ENCODE measurements around the gene SNRPD2. TPM values are rescaled to one million over a fixed set of nuclear protein-coding genes. Genes with fewer than 3 reads are reported as not detected.

The SNRPD2 gene
- 793 and 808 TPM in 2 replicates for total RNA-seq (2021)
- long read RNA-seq, transcript SNRPD2-201 (3 exons, 901 nt), result major isoform, 71 of 78 reads
- long read RNA-seq, partial matches to known transcripts, result 1 of 78 reads
- long read RNA-seq, other reads (novel, unspliced or antisense), result 2 of 78 reads

DNA sequence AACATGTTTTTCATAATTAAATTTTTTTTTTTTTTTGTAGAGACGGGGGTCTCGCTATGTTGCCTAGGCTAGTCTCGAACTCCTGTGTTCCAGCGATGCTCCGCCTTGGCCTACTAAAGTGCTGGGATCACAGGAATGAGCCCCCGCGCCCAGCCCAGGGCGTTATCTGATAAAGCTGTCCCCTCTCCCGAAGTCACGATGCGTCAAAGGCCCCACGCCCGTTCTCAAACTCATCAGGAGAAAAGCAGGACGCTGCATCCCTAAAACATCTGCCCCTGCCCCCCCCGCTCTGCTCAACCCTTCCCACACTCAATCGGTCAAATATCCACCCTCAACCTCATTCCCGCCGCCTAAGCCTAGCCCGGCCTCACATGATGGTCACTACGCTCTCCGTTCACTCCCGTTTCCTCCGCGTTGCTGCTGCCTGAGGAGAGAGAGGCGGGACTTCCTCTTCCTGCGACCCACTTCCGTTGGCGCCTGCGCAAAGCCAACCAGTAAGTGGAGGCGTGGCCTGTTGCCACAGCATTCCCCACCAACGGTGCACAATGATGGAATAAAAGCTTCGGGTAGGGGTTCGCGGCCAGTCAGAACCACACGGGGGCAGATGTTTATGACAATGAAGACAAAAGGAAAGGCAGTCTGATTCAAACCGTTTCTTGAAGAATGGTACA lies at the start of gene SNRPD2:
SNRPD2 (minus strand) TSS at position 438 of the 671 bp plus-strand sequence; CDS start at position 373, 65 bp downstream.
- H4K20me1 ChIP-seq (ENCODE audit: control insufficient read depth, insufficient read depth, insufficient read length), result no peaks in the 10 kb centered on the region
- no peak within 1 kb of the TSS for H3K56ac ChIP-seq (ENCODE audit: insufficient read length, low read depth, low read length)
- H2BK20ac ChIP-seq (ENCODE audit: low read depth, low read length, poor library complexity, severe bottlenecking), result no peak within 1 kb of the TSS
- no peak within 1 kb of the TSS for H4K8ac ChIP-seq (replicated peaks; ENCODE audit: insufficient read length, low read depth, low read length)
- no peak within 1 kb of the TSS for H2AFZ ChIP-seq (ENCODE audit: low read length)
- no peaks in the 10 kb centered on the region for H3K9me3 ChIP-seq (ENCODE audit: control insufficient read depth, low read depth, low read length)
- H3K9me3 Mint-ChIP-seq, result peaks cover 0 to 5% of the 10 kb centered on the region in 2 experiments; a peak in 2 of 5 replicates
- no peak within 1 kb of the TSS for H2AK5ac ChIP-seq (ENCODE audit: insufficient read length, low read length)
- WGBS (ENCODE audit: extremely low coverage, insufficient read length, low lambda C conversion rate), result no CpG with 5 or more reads among the region's 36 CpGs
- no peak within 1 kb of the TSS for H3K23ac ChIP-seq (ENCODE audit: insufficient read length, low read depth, low read length)
- peaks cover 51 to 52% (median 52%) of the 10 kb centered on the region in 3 experiments for H3K36me3 Mint-ChIP-seq (ENCODE audit: insufficient read depth in 1 of 3, low read depth in 3 of 3)
- no peak within 1 kb of the TSS for H4K5ac ChIP-seq (ENCODE audit: insufficient read length, low read depth, low read length)
- TF ChIP-seq, protein P1, sequence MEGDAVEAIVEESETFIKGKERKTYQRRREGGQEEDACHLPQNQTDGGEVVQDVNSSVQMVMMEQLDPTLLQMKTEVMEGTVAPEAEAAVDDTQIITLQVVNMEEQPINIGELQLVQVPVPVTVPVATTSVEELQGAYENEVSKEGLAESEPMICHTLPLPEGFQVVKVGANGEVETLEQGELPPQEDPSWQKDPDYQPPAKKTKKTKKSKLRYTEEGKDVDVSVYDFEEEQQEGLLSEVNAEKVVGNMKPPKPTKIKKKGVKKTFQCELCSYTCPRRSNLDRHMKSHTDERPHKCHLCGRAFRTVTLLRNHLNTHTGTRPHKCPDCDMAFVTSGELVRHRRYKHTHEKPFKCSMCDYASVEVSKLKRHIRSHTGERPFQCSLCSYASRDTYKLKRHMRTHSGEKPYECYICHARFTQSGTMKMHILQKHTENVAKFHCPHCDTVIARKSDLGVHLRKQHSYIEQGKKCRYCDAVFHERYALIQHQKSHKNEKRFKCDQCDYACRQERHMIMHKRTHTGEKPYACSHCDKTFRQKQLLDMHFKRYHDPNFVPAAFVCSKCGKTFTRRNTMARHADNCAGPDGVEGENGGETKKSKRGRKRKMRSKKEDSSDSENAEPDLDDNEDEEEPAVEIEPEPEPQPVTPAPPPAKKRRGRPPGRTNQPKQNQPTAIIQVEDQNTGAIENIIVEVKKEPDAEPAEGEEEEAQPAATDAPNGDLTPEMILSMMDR (conservative IDR thresholded peaks at IDR 0.05), result no peak
- no peak within 1 kb of the TSS for H2BK15ac ChIP-seq (ENCODE audit: low read depth, low read length)
- H3K27me3 ChIP-seq (ENCODE audit: insufficient read depth, low read length), result no peaks in the 10 kb centered on the region
- no peaks in the 10 kb centered on the region for H3K27me3 Mint-ChIP-seq (ENCODE audit: low read depth)
- no peak within 1 kb of the TSS for H4K91ac ChIP-seq (ENCODE audit: insufficient read length, low read depth, low read length)
- H3T11ph ChIP-seq (ENCODE audit: low read length), result no peak within 1 kb of the TSS
- peak within 1 kb of the TSS; percentile 85 for H3K9ac ChIP-seq (ENCODE audit: extremely low read depth, insufficient read length, low read length)
- peak within 1 kb of the TSS; percentile 59 for H3K18ac ChIP-seq (ENCODE audit: insufficient read length, low read depth, low read length)
- peaks cover 9% of the 10 kb centered on the region for H3K23me2 ChIP-seq (ENCODE audit: insufficient read length, low read depth, low read length, poor library complexity, severe bottlenecking)
- no peak within 1 kb of the TSS for H2BK12ac ChIP-seq (ENCODE audit: insufficient read length, low read depth, low read length)
- peak within 1 kb of the TSS; percentile 98 to 100 (median 99) for H3K27ac Mint-ChIP-seq
- no peak within 1 kb of the TSS for H2BK5ac ChIP-seq (ENCODE audit: insufficient read length, low read length)
- DNase-seq, result peak; percentile 95
- H3K79me1 ChIP-seq (ENCODE audit: insufficient read depth, low read depth, low read length, poor library complexity, severe bottlenecking), result no peaks in the 10 kb centered on the region
- H3K79me2 ChIP-seq (ENCODE audit: insufficient read depth, low read length), result peaks cover 1% of the 10 kb centered on the region; the same call in 1 of the 2 replicates
- H3K4ac ChIP-seq (ENCODE audit: low read depth, low read length), result no peak within 1 kb of the TSS; the same call in 1 of the 2 replicates
- peaks cover 3% of the 10 kb centered on the region for H3K4me1 ChIP-seq (ENCODE audit: insufficient read depth, low read length)
- H3K4me3 Mint-ChIP-seq, result peak within 1 kb of the TSS; percentile 94 to 96
- peaks cover 0 to 16% of the 10 kb centered on the region in 2 experiments; a peak in 3 of 4 replicates for H3K4me1 Mint-ChIP-seq
- H2BK120ac ChIP-seq (ENCODE audit: low read depth, low read length, poor library complexity, severe bottlenecking), result no peak within 1 kb of the TSS
- peak within 1 kb of the TSS; percentile 84 for H3K4me2 ChIP-seq (ENCODE audit: insufficient read depth, insufficient read length, low read length)
- H3K27ac ChIP-seq (ENCODE audit: insufficient read length, low read depth, low read length), result no peak within 1 kb of the TSS
- H3K14ac ChIP-seq (ENCODE audit: insufficient read depth, low read length), result peak within 1 kb of the TSS; percentile 68; the same call in 1 of the 2 replicates

Data from H9 (cell line).